Cardiac fibroblast (primary cell): ENCODE results near the gene DNAAF9.

ENCODE experiments used
- DNase-seq, 2 donors: peaks; one replicate each; pipeline versions ENCODE4 v3.0.0 to v3.0.0-alpha.2; 2010; ENCODE audit warnings: low read depth in 2 of 2
- H3K4me3 ChIP-seq, 2 donors: replicated peaks in 1 of 2; 1 replicate in 1 of 2; 2 replicates in 1 of 2; pipeline ENCODE4 v1.5.1; 2011; ENCODE audit warnings: low read depth in 2 of 2, low read length in 2 of 2, mild to moderate bottlenecking in 2 of 2, moderate library complexity in 1 of 2
- TF ChIP-seq, protein P1 (sequence below): IDR thresholded peaks from one replicate; pipeline ENCODE4 v1.5.1; 2011; ENCODE audit warnings: low read depth, mild to moderate bottlenecking, low read length, inconsistent platforms

The DNAAF9 gene

DNA sequence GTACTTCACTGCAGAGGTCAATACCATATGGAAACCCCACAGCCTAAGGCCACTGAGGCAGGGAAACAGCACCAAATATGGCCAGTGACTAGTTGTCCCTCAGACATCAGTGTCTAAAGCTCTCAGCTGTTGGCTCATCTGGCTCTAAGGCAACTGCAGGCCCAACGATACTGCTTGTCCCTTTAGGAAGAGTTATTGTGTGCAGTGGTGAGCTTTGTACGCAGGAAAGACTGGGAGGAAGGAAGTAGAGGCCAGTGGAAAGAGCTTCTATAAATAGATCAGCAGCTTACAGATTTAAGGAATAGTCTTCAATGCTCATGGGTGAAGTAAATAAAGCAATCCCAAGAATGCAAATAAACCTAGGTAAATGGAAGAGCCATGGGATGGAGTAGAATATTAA is 29.3 kb downstream of the DNAAF9 start:
- TF ChIP-seq, protein P1, sequence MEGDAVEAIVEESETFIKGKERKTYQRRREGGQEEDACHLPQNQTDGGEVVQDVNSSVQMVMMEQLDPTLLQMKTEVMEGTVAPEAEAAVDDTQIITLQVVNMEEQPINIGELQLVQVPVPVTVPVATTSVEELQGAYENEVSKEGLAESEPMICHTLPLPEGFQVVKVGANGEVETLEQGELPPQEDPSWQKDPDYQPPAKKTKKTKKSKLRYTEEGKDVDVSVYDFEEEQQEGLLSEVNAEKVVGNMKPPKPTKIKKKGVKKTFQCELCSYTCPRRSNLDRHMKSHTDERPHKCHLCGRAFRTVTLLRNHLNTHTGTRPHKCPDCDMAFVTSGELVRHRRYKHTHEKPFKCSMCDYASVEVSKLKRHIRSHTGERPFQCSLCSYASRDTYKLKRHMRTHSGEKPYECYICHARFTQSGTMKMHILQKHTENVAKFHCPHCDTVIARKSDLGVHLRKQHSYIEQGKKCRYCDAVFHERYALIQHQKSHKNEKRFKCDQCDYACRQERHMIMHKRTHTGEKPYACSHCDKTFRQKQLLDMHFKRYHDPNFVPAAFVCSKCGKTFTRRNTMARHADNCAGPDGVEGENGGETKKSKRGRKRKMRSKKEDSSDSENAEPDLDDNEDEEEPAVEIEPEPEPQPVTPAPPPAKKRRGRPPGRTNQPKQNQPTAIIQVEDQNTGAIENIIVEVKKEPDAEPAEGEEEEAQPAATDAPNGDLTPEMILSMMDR: no peak
- no peak overlapping the region for H3K4me3 ChIP-seq
- DNase-seq: peak; percentile 14 to 30

DNA sequence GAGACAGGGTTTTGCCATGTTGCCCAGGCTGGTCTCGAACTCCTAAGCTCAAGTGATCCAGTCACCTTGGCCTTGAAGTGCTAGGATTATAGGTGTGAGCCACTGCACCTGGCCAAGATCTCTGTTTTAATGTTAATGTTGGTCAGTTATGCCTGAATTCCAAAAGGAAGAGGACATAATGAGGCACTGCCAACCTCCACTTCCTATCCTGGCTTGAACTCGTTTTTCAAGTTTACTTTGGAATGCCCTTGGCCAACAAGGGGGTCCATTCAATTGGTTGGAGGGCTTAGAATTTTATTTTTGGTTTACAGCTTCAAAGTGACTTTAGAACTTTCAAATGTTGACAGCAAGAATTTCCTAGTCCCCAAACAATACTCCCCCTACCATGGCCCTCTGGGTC is 29.8 kb downstream of the DNAAF9 start:
- no peak overlapping the region for H3K4me3 ChIP-seq
- TF ChIP-seq, protein P1: no peak
- DNase-seq: no peak

DNA sequence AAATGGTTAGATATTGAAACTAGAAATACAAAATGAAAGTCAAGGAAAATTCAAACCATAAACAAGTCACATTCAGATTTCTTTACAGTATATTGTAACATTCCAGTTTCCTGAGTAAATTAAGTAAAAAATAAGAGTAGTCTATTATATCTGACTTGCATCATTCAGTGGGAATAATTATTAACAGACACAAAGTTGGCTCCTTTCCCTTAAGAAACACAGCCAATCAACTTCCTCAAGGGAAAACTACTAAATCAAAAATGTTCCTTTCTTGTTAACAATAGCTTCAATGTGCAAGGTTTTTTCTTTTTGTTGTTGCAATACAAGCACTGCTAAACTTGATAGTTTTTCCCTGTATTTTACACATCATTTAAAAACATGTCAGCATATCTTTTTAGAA is 33.2 kb downstream of the DNAAF9 start:
- DNase-seq: peak in 1 of 2 donors; percentile 18
- TF ChIP-seq, protein P1: no peak
- no peak overlapping the region for H3K4me3 ChIP-seq

DNA sequence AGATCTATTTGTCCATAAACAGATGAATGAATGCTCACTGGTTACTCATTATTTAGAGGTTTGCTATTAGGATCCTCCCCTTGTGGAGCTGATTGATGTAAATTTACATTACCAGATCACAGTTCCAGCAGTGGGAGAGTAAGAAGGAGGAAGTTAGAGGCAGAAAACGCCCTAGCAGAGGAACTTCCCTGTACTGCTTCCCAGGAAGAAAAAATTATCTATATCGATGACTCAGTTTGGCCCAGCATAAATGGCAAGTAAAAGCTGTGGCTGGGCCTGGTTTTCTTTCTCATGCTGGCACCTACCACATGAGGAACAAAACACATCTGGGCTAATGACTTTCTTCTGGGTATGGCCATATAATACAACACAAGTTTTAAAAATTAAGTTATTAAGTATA is 35.7 kb downstream of the DNAAF9 start:
- TF ChIP-seq, protein P1: no peak

DNA sequence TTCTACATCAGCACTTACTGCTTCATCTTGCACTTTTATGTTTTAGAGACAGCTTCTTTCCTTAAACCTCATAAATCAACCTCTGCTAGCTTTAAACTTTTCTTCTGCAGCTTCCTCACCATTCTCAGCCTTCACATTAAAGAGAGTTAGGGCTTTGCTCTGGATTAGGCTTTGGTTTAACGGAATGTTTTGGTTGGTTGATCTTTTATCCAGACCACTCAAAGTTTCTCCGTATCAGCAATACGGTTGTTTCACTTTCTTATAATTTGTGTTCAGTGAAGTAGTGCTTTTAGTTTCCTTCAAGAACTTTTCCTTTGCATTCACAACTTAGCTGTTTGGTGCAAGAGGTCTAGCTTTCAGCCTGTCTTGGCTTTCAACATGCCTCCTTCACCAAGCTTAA is 40.4 kb downstream of the DNAAF9 start:
- DNase-seq: no peak
- TF ChIP-seq, protein P1: no peak
- H3K4me3 ChIP-seq: no peak overlapping the region

More for the DNA sequence above, 35.7 kb downstream of the DNAAF9 start:
- no peak for DNase-seq
- no peak overlapping the region for H3K4me3 ChIP-seq

DNA sequence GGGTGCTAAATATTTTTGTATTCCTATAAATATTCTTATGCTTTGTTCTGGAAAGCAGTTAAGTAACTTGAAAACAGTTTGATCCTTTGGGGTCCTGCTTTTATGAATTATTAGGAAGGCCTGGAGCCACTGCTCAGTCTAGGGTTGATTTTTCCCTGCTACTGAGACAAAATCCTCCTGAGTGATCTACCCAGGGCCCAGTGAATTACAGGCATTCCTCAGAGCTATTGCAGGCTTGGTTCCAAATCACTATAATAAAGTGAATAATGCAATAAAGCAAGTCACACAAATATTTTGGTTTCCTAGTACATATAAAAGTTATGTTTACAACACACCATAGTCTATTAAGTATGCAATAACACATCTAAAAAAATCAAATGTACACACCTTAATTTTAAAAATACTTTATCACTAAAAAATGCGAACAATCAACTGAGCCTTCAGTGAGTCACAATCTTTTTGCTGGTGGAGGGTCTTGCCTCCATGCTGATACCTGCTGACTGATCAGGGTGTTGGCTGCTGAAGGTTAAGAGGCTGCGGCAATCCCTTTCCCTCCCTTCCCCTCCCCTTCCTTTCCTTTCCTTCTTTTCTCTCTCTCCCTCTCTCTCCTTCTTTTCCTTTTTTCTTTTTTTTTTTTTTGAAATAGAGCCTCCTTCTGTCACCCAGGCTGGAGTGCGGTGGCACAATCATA is 43.0 kb downstream of the DNAAF9 start:
- H3K4me3 ChIP-seq: no peak overlapping the region
- TF ChIP-seq, protein P1: no peak
- no peak for DNase-seq

DNA sequence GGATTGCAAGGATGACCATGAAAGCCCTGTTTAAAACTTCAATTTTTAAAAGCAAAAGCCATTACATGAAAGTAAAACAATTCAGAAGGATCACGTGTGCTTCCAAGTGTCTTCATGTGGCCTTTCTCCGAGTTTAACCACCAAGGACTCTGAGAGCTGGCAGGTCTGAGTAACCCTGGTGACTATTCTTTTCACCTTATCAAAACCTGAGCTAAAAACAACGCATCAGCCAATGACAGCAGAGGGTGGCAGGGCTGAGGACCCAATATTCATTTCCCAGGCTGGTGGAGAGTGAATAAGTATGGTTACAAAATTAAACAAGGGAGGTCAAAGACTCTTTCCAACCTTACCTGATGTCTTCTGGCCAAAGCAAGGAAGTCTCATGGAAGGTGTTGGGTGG is 46.7 kb downstream of the DNAAF9 start:
- TF ChIP-seq, protein P1: no peak
- no peak overlapping the region for H3K4me3 ChIP-seq
- no peak for DNase-seq
